ENCODE results near the gene SLC27A4. TPM values are rescaled to one million over a fixed set of nuclear protein-coding genes. Genes with fewer than 3 reads are reported as not detected.

Gene SLC27A4
- 12.0 and 12.9 TPM in 2 replicates for total RNA-seq
- total RNA-seq (2013), result 7.3 TPM
- polyA plus RNA-seq, result 6.9 and 10.0 TPM in 2 replicates
- polyA minus RNA-seq, result 11.8 and 14.3 TPM in 2 replicates

DNA sequence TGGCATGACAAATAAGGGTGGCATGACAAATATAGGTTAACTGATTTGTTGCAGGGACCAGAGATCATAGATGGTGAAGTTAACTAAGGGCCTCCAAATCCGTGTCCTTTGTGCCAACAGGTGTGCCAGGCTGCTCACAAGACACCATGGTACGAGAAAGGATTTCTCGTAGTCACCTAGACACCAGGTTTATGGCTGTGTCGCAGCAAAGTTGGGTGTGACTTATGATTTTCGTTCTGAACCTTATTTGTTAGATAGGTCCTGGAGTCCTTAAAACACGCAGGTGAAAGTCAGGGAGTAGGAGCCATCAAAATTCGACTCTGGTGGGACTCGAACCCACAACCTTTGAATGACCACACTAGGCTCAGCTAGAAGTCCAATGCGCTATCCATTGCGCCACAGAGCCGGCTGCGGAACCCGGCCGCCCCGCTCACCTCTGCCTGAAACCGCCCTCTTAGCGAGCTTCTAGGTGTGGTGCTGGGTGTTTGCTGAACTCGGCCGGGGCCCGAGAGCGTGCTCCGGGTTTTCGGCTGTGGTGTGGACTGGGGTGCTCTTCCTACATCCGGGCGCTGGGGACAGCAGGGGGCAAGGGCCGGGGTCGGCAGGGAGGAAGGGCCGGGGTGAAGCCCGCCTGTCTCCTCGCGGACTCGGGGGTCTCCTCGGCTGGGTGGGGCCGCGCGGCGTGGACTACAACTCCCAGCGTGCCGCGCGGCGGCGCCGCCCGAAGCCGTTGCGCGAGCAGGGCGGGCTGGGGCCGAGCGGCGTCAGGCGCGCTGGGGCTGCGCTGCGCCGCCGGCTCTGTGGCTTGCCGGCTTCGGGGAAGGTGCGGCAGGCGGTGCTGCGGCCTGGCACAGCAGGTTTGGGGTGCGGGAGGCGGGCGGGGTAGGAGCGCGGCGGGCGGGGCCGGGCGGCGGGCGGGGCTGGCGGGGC is at the start of gene SLC27A4:
SLC27A4 (plus strand) TSS at position 767 of the 930 bp plus-strand sequence. CDS start 2,606 bp downstream, outside the sequence.
- WGBS (ENCODE audit: insufficient coverage), result 6% methylated on average over 74 of the region's 75 CpGs
- Mint-ChIP-seq H3K27ac (peak within 1 kb of the TSS; percentile 91), H3K27me3 (no peaks in the 10 kb centered on the region), H3K4me3 (peak within 1 kb of the TSS; percentile 98), H3K4me1 (peaks cover 9% of the 10 kb centered on the region), H3K9me3 (ENCODE audit: insufficient read depth) (no peaks in the 10 kb centered on the region)
- Histone ChIP-seq H3K4me3 (ENCODE audit: control extremely low read depth in 1 of 5, extremely low read depth in 1 of 5, insufficient read depth in 1 of 5, low read depth in 2 of 5, low read length in 4 of 5) (peak within 1 kb of the TSS; percentile 69 to 80 (median 70)), H2AFZ (ENCODE audit: insufficient read depth, low read depth, low read length, poor library complexity, severe bottlenecking) (peak within 1 kb of the TSS; percentile 87), H3K27ac (ENCODE audit: low read length in 2 of 2) (peak within 1 kb of the TSS; percentile 7 to 48), H3K4me2 (replicated peaks; ENCODE audit: low read depth, low read length, poor library complexity, severe bottlenecking) (peak within 1 kb of the TSS; percentile 99), H3K79me2 (ENCODE audit: control insufficient read depth, insufficient read depth, low read length) (peaks cover 5% of the 10 kb centered on the region), H3K36me3 (replicated peaks in 1 of 2; ENCODE audit: control extremely low read depth in 1 of 2, control insufficient read depth in 1 of 2, extremely low read depth in 1 of 2, insufficient read depth in 2 of 2, low read length in 1 of 2) (peaks cover 0 to 11% of the 10 kb centered on the region in 2 experiments), H3K27me3 (replicated peaks in 1 of 4; ENCODE audit: control extremely low read depth in 1 of 4, control insufficient read depth in 3 of 4, insufficient read depth in 4 of 4, low read length in 3 of 4) (no peaks in the 10 kb centered on the region), H4K20me1 (ENCODE audit: control insufficient read depth, insufficient read depth, low read length, poor library complexity, severe bottlenecking) (no peaks in the 10 kb centered on the region), H3K9ac (ENCODE audit: low read length) (peak within 1 kb of the TSS; percentile 77), H3K4me1 (ENCODE audit: control insufficient read depth in 2 of 2, insufficient read depth in 2 of 2, low read length in 2 of 2) (peaks cover 11 to 15% of the 10 kb centered on the region in 2 donors), H3K9me3 (ENCODE audit: control extremely low read depth in 1 of 3, control insufficient read depth in 2 of 3, insufficient read depth in 1 of 3, low read length in 2 of 3) (no peaks in the 10 kb centered on the region)
- ATAC-seq (ENCODE audit: low read depth) (peak; percentile 93), DNase-seq (peak; percentile 88)
- ChIA-PET CTCF (no interaction called here), POLR2A (interaction anchor here (0.8 to 1.1 kb wide), 2 partner anchors 18 to 31 kb away, joined by 4 read pairs; partner anchors contain the start of genes TRUB2 and URM1)
- intact Hi-C loops (cut with micrococcal nuclease), result loop anchor here (1.0 to 5.0 kb wide), 7 partner anchors 18 to 213 kb away; partner anchors contain the start of genes BBLN, CIZ1, COQ4 and ODF2
- TF ChIP-seq, protein P1, sequence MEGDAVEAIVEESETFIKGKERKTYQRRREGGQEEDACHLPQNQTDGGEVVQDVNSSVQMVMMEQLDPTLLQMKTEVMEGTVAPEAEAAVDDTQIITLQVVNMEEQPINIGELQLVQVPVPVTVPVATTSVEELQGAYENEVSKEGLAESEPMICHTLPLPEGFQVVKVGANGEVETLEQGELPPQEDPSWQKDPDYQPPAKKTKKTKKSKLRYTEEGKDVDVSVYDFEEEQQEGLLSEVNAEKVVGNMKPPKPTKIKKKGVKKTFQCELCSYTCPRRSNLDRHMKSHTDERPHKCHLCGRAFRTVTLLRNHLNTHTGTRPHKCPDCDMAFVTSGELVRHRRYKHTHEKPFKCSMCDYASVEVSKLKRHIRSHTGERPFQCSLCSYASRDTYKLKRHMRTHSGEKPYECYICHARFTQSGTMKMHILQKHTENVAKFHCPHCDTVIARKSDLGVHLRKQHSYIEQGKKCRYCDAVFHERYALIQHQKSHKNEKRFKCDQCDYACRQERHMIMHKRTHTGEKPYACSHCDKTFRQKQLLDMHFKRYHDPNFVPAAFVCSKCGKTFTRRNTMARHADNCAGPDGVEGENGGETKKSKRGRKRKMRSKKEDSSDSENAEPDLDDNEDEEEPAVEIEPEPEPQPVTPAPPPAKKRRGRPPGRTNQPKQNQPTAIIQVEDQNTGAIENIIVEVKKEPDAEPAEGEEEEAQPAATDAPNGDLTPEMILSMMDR (IDR thresholded peaks at IDR 0.05), result no peak
- no peak for TF ChIP-seq EZH2 (IDR thresholded peaks at IDR 0.05; ENCODE audit: borderline replicate concordance, insufficient read depth, low read depth, low read length, poor library complexity, severe bottlenecking)
